Measurements from ENCODE around the gene ERMAP.

Gene ERMAP

GRCh38 chr1:42776502-42776901 is 40.4 kb upstream of the ERMAP start:
- no peak overlapping the region for H3K4me3 ChIP-seq (ENCODE audit: low read depth, low read length)
- no peak for TF ChIP-seq CTCF (IDR thresholded peaks at IDR 0.05; ENCODE audit: control insufficient read depth, extremely low read depth, insufficient read depth)
- no peak for DNase-seq (ENCODE audit: low read depth)

GRCh38 chr1:42777852-42778251 is 39.1 kb upstream of the ERMAP start:
- DNase-seq (ENCODE audit: low read depth), result no peak
- H3K4me3 ChIP-seq (ENCODE audit: low read depth, low read length), result no peak overlapping the region
- peak; percentile 72 for TF ChIP-seq CTCF (IDR thresholded peaks at IDR 0.05; ENCODE audit: control insufficient read depth, extremely low read depth, insufficient read depth)

GRCh38 chr1:42779725-42780124 is 37.2 kb upstream of the ERMAP start:
- no peak for TF ChIP-seq CTCF (IDR thresholded peaks at IDR 0.05; ENCODE audit: control insufficient read depth, extremely low read depth, insufficient read depth)
- no peak overlapping the region for H3K4me3 ChIP-seq (ENCODE audit: low read depth, low read length)
- DNase-seq (ENCODE audit: low read depth), result no peak

GRCh38 chr1:42780176-42780575 is 36.7 kb upstream of the ERMAP start:
- H3K4me3 ChIP-seq (ENCODE audit: low read depth, low read length), result no peak overlapping the region
- no peak for TF ChIP-seq CTCF (IDR thresholded peaks at IDR 0.05; ENCODE audit: control insufficient read depth, extremely low read depth, insufficient read depth)
- DNase-seq (ENCODE audit: low read depth), result no peak

- TF ChIP-seq CTCF (IDR thresholded peaks at IDR 0.05; ENCODE audit: control insufficient read depth, extremely low read depth, insufficient read depth), result no peak
- no peak for DNase-seq (ENCODE audit: low read depth)
- H3K4me3 ChIP-seq (ENCODE audit: low read depth, low read length), result no peak overlapping the region
These were observed 33.8 kb upstream of the ERMAP start for GRCh38 chr1:42783092-42783491.

- H3K4me3 ChIP-seq (ENCODE audit: low read depth, low read length), result no peak overlapping the region
- no peak for TF ChIP-seq CTCF (IDR thresholded peaks at IDR 0.05; ENCODE audit: control insufficient read depth, extremely low read depth, insufficient read depth)
- DNase-seq (ENCODE audit: low read depth), result no peak
These were observed 32.4 kb upstream of the ERMAP start for GRCh38 chr1:42784547-42784945.

- H3K4me3 ChIP-seq (ENCODE audit: low read depth, low read length), result no peak within 1 kb of the TSS
- no peak for TF ChIP-seq CTCF (IDR thresholded peaks at IDR 0.05; ENCODE audit: control insufficient read depth, extremely low read depth, insufficient read depth)
- DNase-seq (ENCODE audit: low read depth), result no peak
These were observed 31.8 kb upstream of the ERMAP start, which contains the start of gene TMEM269 for GRCh38 chr1:42784946-42785693. TSS of gene TMEM269 (plus strand) at chr1:42784991. CDS start at chr1:42789894, 4,903 bp downstream.
